Esophagus squamous epithelium (tissue), 5 donors: ENCODE measurements around the gene MRPL19. TPM values are rescaled to one million over a fixed set of nuclear protein-coding genes. Genes with fewer than 3 reads are reported as not detected.

ENCODE experiments used
- DNase-seq: peaks from one replicate; lab custom pipeline; 2025; lab: John Stamatoyannopoulos, UW
- H3K27ac ChIP-seq, 4 donors: fragments of 200-600 bp; sonication (generic); one replicate each; pipeline ENCODE4 v1.5.1; 2016 to 2019; ENCODE audit warnings: mild to moderate bottlenecking in 1 of 4
- H3K27me3 ChIP-seq, 4 donors: fragments of 200-600 bp; sonication (generic); 1 replicate in 3 of 4; 2 replicates in 1 of 4; pipeline versions ENCODE4 v1.5.1 to v1.6.0; 2017 to 2021; ENCODE audit warnings: antibody characterized with exemption in 1 of 4
- H3K36me3 ChIP-seq, 3 donors: fragments of 200-600 bp; sonication (generic); one replicate each; pipeline ENCODE4 v1.5.1; 2016 to 2019
- H3K4me1 ChIP-seq, 3 donors: fragments of 200-600 bp; sonication (generic); one replicate each; pipeline ENCODE4 v1.5.1; 2017 to 2019
- H3K4me3 ChIP-seq, 4 donors: fragments of 200-600 bp; sonication (generic); 1 replicate in 3 of 4; 2 replicates in 1 of 4; pipeline ENCODE4 v1.5.1; 2016 to 2019; ENCODE audit warnings: mild to moderate bottlenecking in 2 of 4, moderate library complexity in 1 of 4
- H3K9me3 ChIP-seq, 3 donors: fragments of 200-600 bp; sonication (generic); one replicate each; pipeline ENCODE4 v1.5.1; 2016 to 2019
- CTCF ChIP-seq, 6 experiments: fragments of 450-650 bp in 4 of 6; fragments of 200-600 bp in 2 of 6; sonication (generic) in 2 of 6; IDR thresholded peaks; one replicate each; pipeline ENCODE4 v1.5.1; 2016 to 2019; ENCODE audit warnings: antibody characterized with exemption in 6 of 6, mild to moderate bottlenecking in 4 of 6, moderate library complexity in 4 of 6
- POLR2A ChIP-seq, 4 donors: fragments of 450-650 bp; IDR thresholded peaks; one replicate each; pipeline ENCODE4 v1.6.1; 2017; ENCODE audit warnings: antibody characterized with exemption in 4 of 4, mild to moderate bottlenecking in 4 of 4, moderate library complexity in 3 of 4
- WGBS, 2 donors: methylation state at CpG; one replicate each; pipeline ENCODE4 v1.1.5; 2018; 5-methylcytosine and 5-hydroxymethylcytosine counted together
- intact Hi-C: fragments of 100-400 bp; cut with DNase I; formaldehyde crosslinking; loops from one replicate; pipeline ENCODE4 v1.15.0; 2022
- total RNA-seq, 4 donors: library from RNA; depleted of rRNA; stranded (reverse); fragments of >200 nt; gene quantifications; one replicate each; pipeline ENCODE4 v1.1.0, GENCODE V29; 2016
- donor health status: DM: yes; HTN: yes; CAD: no.

The MRPL19 gene
- total RNA-seq, 4 donors from 2014 or later, result 29.6 to 48.5 (median 43.6) TPM

GRCh38 chr2:75616406-75616805 is 30.2 kb upstream of the MRPL19 start:
- H3K36me3 ChIP-seq, result no peaks in the 10 kb centered on the region
- intact Hi-C loops, result no loop called here
- 91 to 98% methylated on average over 4 of the region's 4 CpGs for WGBS, 2 donors
- H3K9me3 ChIP-seq, result no peaks in the 10 kb centered on the region
- no peak overlapping the region for H3K4me3 ChIP-seq
- no peaks in the 10 kb centered on the region for H3K4me1 ChIP-seq
- TF ChIP-seq CTCF (IDR thresholded peaks at IDR 0.05) (no peak), POLR2A (IDR thresholded peaks at IDR 0.05) (no peak)
- no peak for DNase-seq
- no peak overlapping the region for H3K27ac ChIP-seq
- H3K27me3 ChIP-seq, result peaks cover 0 to 10% (median 0%) of the 10 kb centered on the region in 4 donors

- Histone ChIP-seq H3K4me1 (no peaks in the 10 kb centered on the region), H3K9me3 (no peaks in the 10 kb centered on the region), H3K27ac (no peak overlapping the region), H3K36me3 (no peaks in the 10 kb centered on the region), H3K27me3 (peaks cover 0 to 13% (median 0%) of the 10 kb centered on the region in 4 donors), H3K4me3 (no peak overlapping the region)
- no peak for TF ChIP-seq POLR2A (IDR thresholded peaks at IDR 0.05)
- TF ChIP-seq CTCF (IDR thresholded peaks at IDR 0.05), result no peak
- intact Hi-C loops, result no loop called here
- DNase-seq, result no peak
- 75 to 83% methylated on average over 2 to 3 of the region's 3 CpGs for WGBS, 2 donors
Measured at GRCh38 chr2:75616933-75617332, 29.6 kb upstream of the MRPL19 start.

DNA sequence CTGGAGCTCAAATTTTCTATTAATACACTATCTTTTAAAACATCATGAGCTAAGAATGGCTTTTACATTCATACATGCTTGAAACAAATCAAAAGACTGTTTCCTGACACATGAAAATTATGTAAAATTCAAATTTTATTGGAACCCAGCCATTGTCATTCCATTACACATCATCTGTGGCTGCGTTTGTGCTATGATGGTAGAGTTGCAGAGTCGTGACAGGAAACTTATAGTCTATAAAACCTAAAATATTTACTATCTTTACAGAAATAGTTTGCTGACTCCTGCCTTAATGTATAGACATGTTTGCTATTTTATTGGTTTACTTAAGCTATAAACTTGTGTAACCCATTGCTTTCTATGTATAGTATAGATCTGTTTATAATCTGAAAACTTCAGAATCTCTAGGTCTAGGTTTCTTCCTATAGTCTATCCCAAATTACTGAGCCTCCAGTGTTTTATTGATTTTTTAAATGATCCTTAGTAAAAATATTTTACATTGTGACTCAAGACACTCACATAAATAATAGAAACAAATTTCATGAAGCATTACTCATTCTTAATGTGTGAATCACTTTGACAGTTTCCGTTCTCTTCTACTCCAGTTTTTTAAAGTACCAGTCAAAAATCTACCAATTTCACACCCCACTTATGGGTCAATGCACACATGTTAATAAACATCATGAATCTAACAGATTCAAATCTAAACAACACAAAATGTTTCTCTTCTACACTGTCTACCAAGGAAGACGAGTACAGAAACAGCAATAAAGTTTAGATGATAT is 26.4 kb upstream of the MRPL19 start:
- Histone ChIP-seq H3K36me3 (no peaks in the 10 kb centered on the region), H3K27ac (no peak overlapping the region), H3K4me3 (no peak overlapping the region), H3K27me3 (peaks cover 0 to 16% (median 0%) of the 10 kb centered on the region in 4 donors), H3K4me1 (no peaks in the 10 kb centered on the region), H3K9me3 (no peaks in the 10 kb centered on the region)
- DNase-seq, result no peak
- intact Hi-C loops, result no loop called here
- WGBS, 2 donors, result 57 to 62% methylated on average over 4 of the region's 4 CpGs
- no peak for TF ChIP-seq CTCF (IDR thresholded peaks at IDR 0.05)
- TF ChIP-seq POLR2A (IDR thresholded peaks at IDR 0.05), result no peak

- Histone ChIP-seq H3K4me1 (no peaks in the 10 kb centered on the region), H3K27me3 (peaks cover 0 to 16% (median 0%) of the 10 kb centered on the region in 4 donors), H3K27ac (no peak overlapping the region), H3K4me3 (no peak overlapping the region), H3K9me3 (no peaks in the 10 kb centered on the region), H3K36me3 (no peaks in the 10 kb centered on the region)
- TF ChIP-seq CTCF (IDR thresholded peaks at IDR 0.05) (no peak), POLR2A (IDR thresholded peaks at IDR 0.05) (no peak)
- intact Hi-C loops, result no loop called here
- no peak for DNase-seq
- WGBS, 2 donors, result 60 to 73% methylated on average over 4 of the region's 4 CpGs
Measured at GRCh38 chr2:75621228-75621627, 25.4 kb upstream of the MRPL19 start.

DNA sequence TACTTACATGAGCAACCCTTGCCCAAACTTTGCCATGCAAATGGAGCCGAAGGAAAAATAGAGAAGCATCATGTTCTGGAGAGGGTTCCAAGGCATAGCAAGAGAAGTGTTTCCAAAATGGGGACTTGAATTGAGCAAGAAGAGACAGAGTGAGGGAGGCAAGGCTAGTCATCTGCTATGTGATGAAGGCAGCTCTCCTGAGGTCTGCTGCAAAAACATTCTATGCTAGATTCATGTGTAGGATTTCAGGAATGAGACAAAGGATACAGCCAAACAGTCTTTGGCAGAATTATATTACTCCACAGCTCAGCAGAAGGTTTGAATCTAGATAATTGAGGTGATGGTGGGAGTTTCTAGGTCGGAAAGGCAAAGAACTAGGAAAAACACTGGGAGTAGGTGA is 24.1 kb upstream of the MRPL19 start:
- 80 to 82% methylated on average over 1 to 2 of the region's 2 CpGs for WGBS, 2 donors
- Histone ChIP-seq H3K9me3 (no peaks in the 10 kb centered on the region), H3K36me3 (no peaks in the 10 kb centered on the region), H3K27me3 (peaks cover 0 to 16% (median 0%) of the 10 kb centered on the region in 4 donors), H3K4me1 (no peaks in the 10 kb centered on the region), H3K4me3 (no peak overlapping the region), H3K27ac (no peak overlapping the region)
- no peak for DNase-seq
- TF ChIP-seq CTCF (IDR thresholded peaks at IDR 0.05) (no peak), POLR2A (IDR thresholded peaks at IDR 0.05) (no peak)
- intact Hi-C loops, result no loop called here
